ENCODE results near the gene HLA-DRB1.

GRCh38 chr6:32607263-32607987 lies 17.8 kb upstream of the HLA-DRB1 start:
- TF ChIP-seq CTCF (IDR thresholded peaks at IDR 0.05; ENCODE audit: low read depth, low read length), result no peak
- no peak for TF ChIP-seq EZH2phosphoT487 (IDR thresholded peaks at IDR 0.05; ENCODE audit: low read depth)

All from OCI-LY3 (cell line).